ENCODE results near the gene DNMBP. TPM values are rescaled to one million over a fixed set of nuclear protein-coding genes. Genes with fewer than 3 reads are reported as not detected.

Gene DNMBP
- total RNA-seq, 4 donors from 2014 or later: 9.5 to 15.8 (median 11.4) TPM

GRCh38 chr10:100008708-100009282, 952 bp downstream of the DNMBP start:
- Histone ChIP-seq H3K27me3 (no peaks in the 10 kb centered on the region), H3K4me1 (peaks cover 28 to 61% (median 34%) of the 10 kb centered on the region in 3 donors), H3K9me3 (no peaks in the 10 kb centered on the region), H3K36me3 (no peaks in the 10 kb centered on the region), H3K27ac (peak overlapping the region; percentile 80 to 96 (median 90)), H3K4me3 (peak overlapping the region; percentile 60 to 90 (median 80))
- WGBS, 2 donors: 8 to 12% methylated on average over 9 of the region's 9 CpGs
- no peak for DNase-seq
- intact Hi-C loops (cut with DNase I): no loop called here
- TF ChIP-seq POLR2A (IDR thresholded peaks at IDR 0.05): no peak

DNA sequence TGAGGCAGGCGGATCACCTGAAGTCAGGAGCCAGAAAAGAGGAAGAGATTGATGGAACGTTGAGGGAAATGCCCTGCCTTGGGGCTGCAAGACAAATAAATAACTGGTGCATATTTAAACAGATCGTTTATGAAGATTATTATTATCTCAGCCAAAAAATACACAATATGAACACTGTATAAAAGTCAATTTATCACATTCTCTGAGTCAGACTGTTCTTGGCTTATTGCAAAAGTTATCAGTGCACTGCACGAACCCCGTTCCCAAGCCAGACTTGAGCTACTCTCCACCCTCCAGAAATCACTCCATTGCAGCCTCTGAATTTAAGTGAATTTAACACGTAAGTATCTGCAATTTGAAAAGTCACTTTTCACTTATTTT, 1.6 kb downstream of the DNMBP start:
- DNase-seq: no peak
- H3K27ac ChIP-seq: peak overlapping the region in 3 of 4 donors; percentile 87 to 96 (median 94)
- no peak for TF ChIP-seq POLR2A (IDR thresholded peaks at IDR 0.05)
- TF ChIP-seq CTCF (IDR thresholded peaks at IDR 0.05): no peak
- no peaks in the 10 kb centered on the region for H3K36me3 ChIP-seq
- peak overlapping the region; percentile 60 to 90 (median 80) for H3K4me3 ChIP-seq
- H3K9me3 ChIP-seq: no peaks in the 10 kb centered on the region
- peaks cover 28 to 65% (median 34%) of the 10 kb centered on the region in 3 donors for H3K4me1 ChIP-seq
- H3K27me3 ChIP-seq: no peaks in the 10 kb centered on the region
- intact Hi-C loops (cut with DNase I): no loop called here
- WGBS, 2 donors: 20 to 27% methylated on average over 6 of the region's 6 CpGs

GRCh38 chr10:100007231-100008141, 2.3 kb downstream of the DNMBP start:
- intact Hi-C loops (cut with DNase I): no loop called here
- Histone ChIP-seq H3K27me3 (no peaks in the 10 kb centered on the region), H3K27ac (peak overlapping the region; percentile 56 to 94 (median 89)), H3K36me3 (no peaks in the 10 kb centered on the region), H3K4me3 (peak overlapping the region in 3 of 4 donors; percentile 80 to 90 (median 80)), H3K9me3 (no peaks in the 10 kb centered on the region), H3K4me1 (peaks cover 28 to 68% (median 34%) of the 10 kb centered on the region in 3 donors)
- no peak for DNase-seq
- TF ChIP-seq CTCF (IDR thresholded peaks at IDR 0.05): no peak
- no peak for TF ChIP-seq POLR2A (IDR thresholded peaks at IDR 0.05)
- 39 to 43% methylated on average over 9 to 10 of the region's 10 CpGs for WGBS, 2 donors

DNA sequence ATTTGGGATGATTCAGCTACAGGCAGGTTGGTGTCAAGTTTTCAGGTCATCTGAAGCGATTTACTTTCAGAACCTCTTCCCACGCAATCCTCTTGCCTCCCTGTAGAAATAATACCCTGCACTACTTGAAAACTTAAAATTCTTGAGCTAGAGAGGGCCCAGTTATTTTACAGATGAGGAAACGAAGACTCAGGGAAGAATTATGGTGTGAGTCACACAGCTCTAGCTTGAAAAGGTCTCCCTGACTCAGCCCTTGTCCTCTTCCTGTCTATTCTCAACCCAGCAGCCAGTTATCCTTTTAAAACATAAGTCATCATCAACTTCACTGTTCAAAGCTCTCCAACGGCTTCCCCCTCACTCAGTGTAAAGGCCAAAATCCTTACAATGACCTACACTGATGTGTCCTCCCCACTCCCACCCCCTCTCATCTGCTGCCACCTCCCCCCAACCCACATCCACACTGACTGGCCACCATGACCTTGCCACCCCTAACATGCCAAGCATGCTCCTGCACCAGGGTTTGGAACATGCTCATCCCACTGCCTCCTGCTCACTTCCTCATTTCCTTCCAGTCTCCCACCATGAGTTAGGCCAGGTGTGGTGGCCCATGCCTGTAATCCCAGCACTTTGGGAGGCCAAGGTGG, 3.4 kb downstream of the DNMBP start:
- no peak for DNase-seq
- Histone ChIP-seq H3K27ac (peak overlapping the region; percentile 56 to 94 (median 86)), H3K4me1 (peaks cover 31 to 78% (median 34%) of the 10 kb centered on the region in 3 donors), H3K4me3 (peak overlapping the region in 1 of 4 donors; percentile 39), H3K9me3 (no peaks in the 10 kb centered on the region), H3K27me3 (no peaks in the 10 kb centered on the region), H3K36me3 (no peaks in the 10 kb centered on the region)
- 5 to 18% methylated on average over 4 of the region's 4 CpGs for WGBS, 2 donors
- intact Hi-C loops (cut with DNase I): no loop called here
- TF ChIP-seq POLR2A (IDR thresholded peaks at IDR 0.05): no peak
- no peak for TF ChIP-seq CTCF (IDR thresholded peaks at IDR 0.05)

GRCh38 chr10:100004805-100005510, 4.8 kb downstream of the DNMBP start:
- no peaks in the 10 kb centered on the region for H3K9me3 ChIP-seq
- H3K27ac ChIP-seq: peak overlapping the region; percentile 56 to 94 (median 86)
- WGBS, 2 donors: 81 to 90% methylated on average over 3 of the region's 3 CpGs
- no peak for DNase-seq
- no peak for TF ChIP-seq POLR2A (IDR thresholded peaks at IDR 0.05)
- TF ChIP-seq CTCF (IDR thresholded peaks at IDR 0.05): no peak
- H3K27me3 ChIP-seq: no peaks in the 10 kb centered on the region
- peaks cover 31 to 76% (median 34%) of the 10 kb centered on the region in 3 donors for H3K4me1 ChIP-seq
- intact Hi-C loops (cut with DNase I): no loop called here
- no peak overlapping the region for H3K4me3 ChIP-seq
- H3K36me3 ChIP-seq: peaks cover 0 to under 1% (median 0%) of the 10 kb centered on the region in 3 donors
